PC-9 (cell line): Measurements from ENCODE around the gene NR2C2. TPM values are rescaled to one million over a fixed set of nuclear protein-coding genes. Genes with fewer than 3 reads are reported as not detected.

ENCODE experiments used
- BruUV-seq: library from RNA; stranded (reverse); fragments of 400-500 nt; replicated peaks from 2 replicates; lab custom pipeline; 2021; lab: Mats Ljungman, UMichigan
- CTCF ChIA-PET: fragments of 300-600 bp; sonication (Branson Sonifier 250); formaldehyde crosslinking; loops from one replicate; lab custom pipeline; 2022; ENCODE audit warnings: antibody characterized with exemption; lab: Charles Lee
- POLR2A ChIA-PET: fragments of 300-600 bp; sonication (Branson Sonifier 250); formaldehyde crosslinking; loops from one replicate; lab custom pipeline; 2022; ENCODE audit warnings: antibody characterized with exemption; ENCODE audit not compliant: unreplicated experiment; lab: Charles Lee
- DNase-seq, 2 experiments: peaks; one replicate each; pipeline versions ENCODE4 v3.0.0 to v3.0.0-alpha.2; 2015 to 2022; ENCODE audit warnings: mixed read lengths in 1 of 2
- H2AFZ ChIP-seq: fragments of 200-600 bp; sonication (generic); 2 replicates; pipeline ENCODE4 v1.8.1; 2017; ENCODE audit warnings: antibody characterized with exemption
- H3F3A ChIP-seq: fragments of 200-600 bp; sonication (generic); 2 replicates; pipeline ENCODE4 v1.8.1; 2017; ENCODE audit warnings: antibody characterized with exemption, mild to moderate bottlenecking, low read depth; ENCODE audit not compliant: insufficient read depth
- H3K27ac ChIP-seq: fragments of 200-600 bp; sonication (generic); 2 replicates; pipeline ENCODE4 v1.6.1; 2016; ENCODE audit warnings: mixed run types
- H3K27me3 ChIP-seq: fragments of 200-600 bp; sonication (generic); 2 replicates; pipeline ENCODE4 v1.6.1; 2016; ENCODE audit warnings: low read depth, mixed run types; ENCODE audit not compliant: insufficient read depth
- H3K36me3 ChIP-seq: fragments of 200-600 bp; sonication (generic); 2 replicates; pipeline ENCODE4 v1.6.1; 2016; ENCODE audit warnings: low read depth, mixed run types
- H3K4me1 ChIP-seq: fragments of 200-600 bp; sonication (generic); replicated peaks from 2 replicates; pipeline ENCODE4 v1.6.1; 2016; ENCODE audit warnings: mixed run types; ENCODE audit not compliant: insufficient read depth
- H3K4me2 ChIP-seq: fragments of 200-600 bp; sonication (generic); 2 replicates; pipeline ENCODE4 v1.6.1; 2017; ENCODE audit warnings: mixed run types
- H3K4me3 ChIP-seq: fragments of 200-600 bp; sonication (generic); 2 replicates; pipeline ENCODE4 v1.6.1; 2016; ENCODE audit warnings: mixed run types
- H3K79me2 ChIP-seq: fragments of 200-600 bp; sonication (generic); 2 replicates; pipeline ENCODE4 v1.6.1; 2017; ENCODE audit warnings: low read depth, mixed run types
- H3K9me2 ChIP-seq: fragments of 200-600 bp; sonication (generic); 2 replicates; pipeline ENCODE4 v1.8.1; 2017; ENCODE audit warnings: mild to moderate bottlenecking; ENCODE audit not compliant: insufficient read depth
- H3K9me3 ChIP-seq: fragments of 200-600 bp; sonication (generic); 2 replicates; pipeline ENCODE4 v1.8.1; 2016; ENCODE audit warnings: low read depth; ENCODE audit not compliant: insufficient read depth
- H4K20me1 ChIP-seq: fragments of 200-600 bp; sonication (generic); 2 replicates; pipeline ENCODE4 v1.8.1; 2017; ENCODE audit not compliant: insufficient read depth
- EZH2 ChIP-seq: fragments of 200-600 bp; sonication (generic); IDR thresholded peaks from 2 replicates; pipeline ENCODE4 v1.8.0; 2017; ENCODE audit warnings: antibody characterized with exemption, low read depth
- intact Hi-C: fragments of 100-400 bp; cut with micrococcal nuclease; formaldehyde crosslinking; loops from one replicate; pipeline ENCODE4 v1.10.0; 2022; ENCODE audit not compliant: unreplicated experiment
- total RNA-seq: library from RNA; stranded (reverse); gene quantifications from 2 replicates; pipeline ENCODE4 v1.2.3, GENCODE V29; 2021
- TF ChIP-seq, protein P1 (sequence below): fragments of 200-600 bp; sonication (generic); conservative IDR thresholded peaks from 2 replicates; pipeline ENCODE4 v1.6.1; 2017; ENCODE audit warnings: mixed run types, antibody characterized with exemption, mild to moderate bottlenecking, moderate library complexity

The NR2C2 gene
- total RNA-seq, 1 experiment from 2014 or later = 44.1 TPM

DNA sequence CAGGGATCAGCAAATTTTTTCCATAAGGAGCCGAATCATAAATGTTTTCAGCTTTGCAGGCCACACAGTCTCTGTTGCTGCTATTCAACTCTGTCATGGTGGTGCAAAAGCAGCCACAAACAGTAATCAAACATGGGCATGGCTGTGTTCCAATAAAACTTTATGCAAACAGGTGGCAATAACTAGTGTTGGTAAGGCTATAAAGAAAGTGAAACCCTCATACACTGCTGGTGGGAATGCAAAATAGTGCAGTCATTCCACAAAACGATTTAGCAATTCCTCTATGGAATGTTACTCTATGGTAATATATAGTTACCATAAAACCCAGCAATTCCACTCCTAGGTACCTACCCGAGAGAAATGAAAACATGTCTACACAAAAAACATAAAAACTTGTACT, 131.7 kb downstream of the NR2C2 start:
- H3K36me3 ChIP-seq = peaks cover 29% of the 10 kb centered on the region
- intact Hi-C loops = no loop called here
- BruUV-seq = no TSS peak

DNA sequence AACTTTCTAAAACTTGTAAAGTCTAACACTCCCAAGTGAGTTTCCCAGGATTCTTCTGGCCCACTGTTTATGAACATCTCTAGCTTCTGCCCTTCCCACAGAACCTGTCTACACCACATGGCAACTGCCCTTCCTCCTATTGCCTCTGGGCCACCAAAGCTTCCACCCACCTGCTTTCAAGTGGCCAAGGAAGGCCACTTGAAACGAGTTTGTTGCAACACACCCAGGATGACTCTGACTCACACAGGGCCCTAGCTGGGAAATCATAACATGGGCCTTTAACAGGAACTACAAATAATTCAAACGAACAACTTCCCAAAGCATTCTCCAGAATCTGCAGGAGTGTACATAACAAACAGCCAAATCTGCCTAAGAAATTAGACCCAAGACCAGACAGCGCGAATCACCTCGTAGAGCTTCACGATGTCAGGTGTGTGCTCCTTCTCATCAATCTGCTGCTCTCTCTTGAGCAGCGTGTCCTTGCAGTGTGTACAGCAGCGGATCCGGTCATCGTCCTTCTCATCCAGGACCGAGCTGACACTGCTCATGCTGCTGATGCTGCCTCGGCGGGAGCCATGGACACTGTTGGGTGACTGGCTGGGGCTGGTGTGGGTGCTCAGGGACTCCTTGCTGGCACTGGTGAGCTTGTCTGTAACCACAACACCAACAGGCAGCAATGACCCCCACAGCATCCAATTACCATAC, 134.7 kb downstream of the NR2C2 start:
- POLR2A ChIA-PET = no interaction called here
- peak in 1 of 2 experiments; percentile 49 for DNase-seq

More for the DNA sequence above, 131.7 kb downstream of the NR2C2 start:
- Histone ChIP-seq H3K4me1 (no peaks in the 10 kb centered on the region), H3K4me2 (no peak overlapping the region), H3K9me3 (no peaks in the 10 kb centered on the region), H3K27ac (no peak overlapping the region), H3K9me2 (no peaks in the 10 kb centered on the region), H2AFZ (no peak overlapping the region), H3K4me3 (no peak overlapping the region), H3K27me3 (no peaks in the 10 kb centered on the region), H4K20me1 (no peaks in the 10 kb centered on the region), H3K79me2 (no peaks in the 10 kb centered on the region), H3F3A (no peaks in the 10 kb centered on the region)
- POLR2A ChIA-PET = no interaction called here
- CTCF ChIA-PET = no interaction called here
- DNase-seq = no peak
- TF ChIP-seq EZH2 = no peak
- TF ChIP-seq, protein P1, sequence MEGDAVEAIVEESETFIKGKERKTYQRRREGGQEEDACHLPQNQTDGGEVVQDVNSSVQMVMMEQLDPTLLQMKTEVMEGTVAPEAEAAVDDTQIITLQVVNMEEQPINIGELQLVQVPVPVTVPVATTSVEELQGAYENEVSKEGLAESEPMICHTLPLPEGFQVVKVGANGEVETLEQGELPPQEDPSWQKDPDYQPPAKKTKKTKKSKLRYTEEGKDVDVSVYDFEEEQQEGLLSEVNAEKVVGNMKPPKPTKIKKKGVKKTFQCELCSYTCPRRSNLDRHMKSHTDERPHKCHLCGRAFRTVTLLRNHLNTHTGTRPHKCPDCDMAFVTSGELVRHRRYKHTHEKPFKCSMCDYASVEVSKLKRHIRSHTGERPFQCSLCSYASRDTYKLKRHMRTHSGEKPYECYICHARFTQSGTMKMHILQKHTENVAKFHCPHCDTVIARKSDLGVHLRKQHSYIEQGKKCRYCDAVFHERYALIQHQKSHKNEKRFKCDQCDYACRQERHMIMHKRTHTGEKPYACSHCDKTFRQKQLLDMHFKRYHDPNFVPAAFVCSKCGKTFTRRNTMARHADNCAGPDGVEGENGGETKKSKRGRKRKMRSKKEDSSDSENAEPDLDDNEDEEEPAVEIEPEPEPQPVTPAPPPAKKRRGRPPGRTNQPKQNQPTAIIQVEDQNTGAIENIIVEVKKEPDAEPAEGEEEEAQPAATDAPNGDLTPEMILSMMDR = no peak

DNA sequence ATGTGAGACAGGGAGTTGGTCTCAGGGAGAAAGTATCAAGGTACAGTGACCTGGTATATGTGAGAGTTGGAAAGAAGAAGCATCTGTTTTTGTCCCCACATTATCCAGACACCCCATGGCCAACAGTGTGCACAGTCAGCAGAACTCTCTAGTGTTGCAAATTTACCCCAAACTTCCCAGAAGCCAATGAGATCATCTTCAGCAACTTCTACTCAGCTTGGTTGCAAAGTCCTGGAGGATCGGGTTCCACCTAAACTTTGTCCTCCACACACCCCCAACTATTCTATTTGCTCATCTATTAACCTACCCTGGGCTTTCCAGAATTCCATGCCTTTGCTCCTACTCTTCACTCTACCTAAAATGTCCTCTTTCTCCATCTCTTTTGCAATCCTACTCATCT, 135.9 kb downstream of the NR2C2 start:
- POLR2A ChIA-PET = no interaction called here
- no peaks in the 10 kb centered on the region for H3K9me3 ChIP-seq
- CTCF ChIA-PET = no interaction called here
- no peak overlapping the region for H3K4me2 ChIP-seq
- no peaks in the 10 kb centered on the region for H3K79me2 ChIP-seq
- no peaks in the 10 kb centered on the region for H4K20me1 ChIP-seq
- no peak for DNase-seq
- peaks cover 29% of the 10 kb centered on the region for H3K36me3 ChIP-seq
- H3K9me2 ChIP-seq = no peaks in the 10 kb centered on the region
- no peaks in the 10 kb centered on the region for H3K27me3 ChIP-seq
- intact Hi-C loops = no loop called here
- H2AFZ ChIP-seq = no peak overlapping the region
- H3K27ac ChIP-seq = no peak overlapping the region
- TF ChIP-seq EZH2 = no peak
- TF ChIP-seq, protein P1 = no peak
- no peaks in the 10 kb centered on the region for H3K4me1 ChIP-seq
- no peak overlapping the region for H3K4me3 ChIP-seq
- no peaks in the 10 kb centered on the region for H3F3A ChIP-seq
- BruUV-seq = no TSS peak

More for the DNA sequence above, 134.7 kb downstream of the NR2C2 start:
- Histone ChIP-seq H3K4me2 (no peak overlapping the region), H3F3A (no peaks in the 10 kb centered on the region), H3K36me3 (peaks cover 29% of the 10 kb centered on the region), H3K9me2 (no peaks in the 10 kb centered on the region), H3K79me2 (no peaks in the 10 kb centered on the region), H4K20me1 (no peaks in the 10 kb centered on the region), H3K27me3 (no peaks in the 10 kb centered on the region), H3K4me1 (no peaks in the 10 kb centered on the region), H3K27ac (0 out of 2 replicates have a peak overlapping the region, but pooled peaks have one; percentile 5), H3K9me3 (no peaks in the 10 kb centered on the region), H3K4me3 (no peak overlapping the region), H2AFZ (no peak overlapping the region)
- intact Hi-C loops = no loop called here
- BruUV-seq = no TSS peak
- CTCF ChIA-PET = interaction anchor here (0.5 kb wide), 1 partner anchor 10 kb away, joined by 5 read pairs; no protein-coding TSS in a partner anchor
- TF ChIP-seq, protein P1 = no peak
